ENCODE measurements around the gene MLPH.
A peak's percentile ranks its signal among the peaks of the same experiment; 100 is the strongest.
"Not testable (repeated sequence)": the region's sequence is repeated elsewhere in the genome, so short reads cannot be mapped to it uniquely, and the experiment has no call there.

MLPH gene

DNA sequence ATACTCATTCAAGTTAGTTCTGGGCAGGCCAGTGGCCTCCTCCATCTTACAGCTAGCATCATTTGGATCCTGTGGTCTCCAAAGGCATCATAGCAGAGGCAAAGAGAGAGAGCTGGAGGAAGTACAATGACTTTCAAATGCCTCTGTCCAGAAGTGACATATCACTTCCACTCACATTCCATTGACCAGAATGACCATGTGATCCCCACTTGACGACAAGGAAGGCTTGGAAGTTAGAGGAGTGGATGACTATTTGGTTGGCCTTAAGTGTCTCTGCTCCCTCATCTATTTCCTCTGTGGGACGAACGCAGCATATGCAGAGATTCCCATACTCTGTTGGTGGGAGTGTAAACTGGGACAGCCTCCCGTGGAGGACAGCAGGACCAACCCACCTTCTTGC is 27.8 kb upstream of the MLPH start:
- no peak for DNase-seq

DNA sequence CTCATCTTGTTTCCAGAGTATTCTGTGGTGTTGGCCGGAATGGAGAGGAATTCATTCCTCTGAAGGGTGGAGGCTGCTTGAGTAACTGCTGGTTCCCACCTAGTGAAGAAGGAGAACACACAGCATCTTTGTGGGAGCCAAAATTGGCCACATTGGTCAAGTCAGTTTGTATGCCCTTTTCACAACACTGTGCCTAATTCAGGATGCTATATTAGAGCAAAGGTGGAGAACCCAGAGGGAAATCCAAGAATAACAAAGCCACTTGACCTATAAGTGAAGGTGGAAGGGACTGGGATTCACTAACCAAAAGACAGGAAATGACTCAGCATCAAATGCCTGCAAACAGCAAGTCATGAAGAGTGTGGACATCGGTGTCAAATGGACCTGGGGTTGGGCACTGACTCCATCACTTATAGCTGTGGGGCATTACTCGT is 27.3 kb upstream of the MLPH start:
- no peak for DNase-seq

DNA sequence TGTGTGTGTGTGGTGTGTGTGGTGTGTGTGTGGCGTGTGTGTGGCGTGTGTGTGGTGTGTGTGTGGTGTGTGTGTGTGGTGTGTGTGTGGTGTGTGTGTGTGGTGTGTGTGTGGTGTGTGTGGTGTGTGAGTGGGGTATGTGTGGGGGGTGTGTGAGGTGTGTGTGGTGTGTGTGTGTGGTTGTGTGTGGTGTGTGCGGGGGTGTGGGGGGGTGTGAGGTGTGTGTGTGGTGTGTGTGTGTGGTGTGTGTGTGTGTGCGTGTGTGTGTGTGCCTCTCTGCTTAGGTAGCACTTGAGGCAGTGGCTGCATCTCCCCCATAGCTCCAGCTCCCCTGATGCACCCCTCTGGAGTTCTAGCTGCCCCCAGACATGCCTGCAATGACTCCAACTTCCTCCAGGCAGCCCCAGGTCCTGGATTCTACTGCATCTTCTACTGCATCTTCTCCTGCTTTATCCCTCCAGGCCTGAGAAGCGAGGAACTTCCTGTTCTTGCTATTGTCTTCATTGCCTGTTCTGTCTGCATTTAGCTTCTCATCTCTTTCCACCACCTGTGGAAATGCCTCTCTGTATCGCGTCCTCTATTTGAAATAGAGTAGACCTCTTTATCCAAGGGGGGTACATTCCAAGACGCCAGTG is 22.2 kb upstream of the MLPH start:
- DNase-seq, result no peak

DNA sequence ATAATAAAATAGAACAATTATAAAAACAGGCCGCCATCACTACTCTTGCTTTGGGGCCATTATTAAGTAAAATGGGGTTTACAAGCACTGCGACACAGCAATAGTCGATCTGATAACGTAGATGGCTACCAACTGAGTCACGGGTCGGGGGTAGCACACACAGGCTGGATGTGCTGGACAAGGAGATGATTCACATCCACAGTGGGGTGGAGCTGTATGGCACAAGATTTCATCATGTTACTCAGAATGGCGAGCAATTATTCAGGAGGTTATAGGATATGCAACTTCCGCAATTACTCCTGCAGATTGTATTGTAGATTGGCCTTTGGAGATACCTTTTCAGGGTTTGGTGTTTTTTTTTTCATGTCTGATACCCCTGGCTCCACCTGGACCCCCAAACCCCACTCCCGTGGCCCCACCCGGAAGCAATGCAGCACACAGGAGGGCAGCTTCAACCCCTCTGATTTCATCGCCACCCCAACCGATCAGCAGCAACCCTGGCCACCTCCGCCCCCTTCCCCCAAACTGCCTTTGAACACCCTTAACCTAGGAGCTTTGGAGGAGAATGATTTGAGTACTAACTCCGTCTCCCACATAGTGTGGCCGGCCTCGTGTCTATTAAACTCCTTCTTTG is 21.4 kb upstream of the MLPH start:
- no peak for DNase-seq

DNA sequence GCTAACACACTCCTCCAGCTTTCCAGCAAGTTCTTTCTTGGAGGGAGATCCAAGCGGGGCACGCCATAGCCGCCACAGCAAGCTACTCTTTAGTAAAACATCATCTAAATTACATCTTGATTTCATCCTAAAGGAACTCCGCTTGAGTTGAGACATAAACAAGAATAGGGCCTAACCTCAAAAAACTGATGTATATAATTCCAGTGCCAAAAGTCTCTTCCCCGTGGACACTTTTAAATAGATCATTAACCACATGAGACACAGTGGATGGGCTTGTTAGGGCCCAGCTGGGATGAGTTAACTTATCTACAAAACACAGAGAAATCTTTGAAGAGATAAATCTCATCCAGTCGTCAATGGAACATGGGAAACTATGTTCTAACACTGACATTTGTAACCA is 20.8 kb upstream of the MLPH start:
- no peak for DNase-seq

DNA sequence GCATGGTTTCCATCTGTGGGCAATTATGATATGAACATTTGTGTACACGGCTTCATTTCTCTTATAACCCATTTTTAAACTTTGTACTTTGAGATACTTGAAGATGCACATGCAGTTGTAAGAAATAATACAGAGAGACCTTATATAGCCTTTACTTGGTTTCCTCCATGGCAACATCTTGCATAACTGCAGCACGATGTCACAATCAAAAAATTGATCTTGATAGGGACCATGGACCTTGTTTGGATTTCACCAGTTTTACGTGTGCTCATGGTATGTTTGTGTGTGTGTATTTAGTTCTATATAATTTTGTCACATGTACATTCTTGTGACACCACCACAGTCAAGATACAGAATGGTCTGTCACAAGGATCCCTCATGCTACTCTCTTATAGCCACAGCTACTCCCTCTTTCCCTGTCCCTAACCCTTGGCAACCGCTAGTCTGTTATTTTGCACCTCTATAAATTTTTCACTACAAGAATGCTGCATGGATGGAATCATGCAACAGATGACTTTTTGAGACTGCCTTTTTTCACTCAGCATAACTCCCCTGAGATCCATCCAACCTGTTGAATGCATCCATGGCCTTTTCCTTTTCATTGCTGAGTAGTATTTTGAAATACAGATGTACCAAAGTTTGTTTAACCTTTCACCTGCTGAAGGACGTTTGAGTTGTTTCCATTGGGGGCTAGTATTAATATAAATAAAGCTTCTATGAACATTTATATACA is 19.4 kb upstream of the MLPH start:
- DNase-seq, result no peak

DNA sequence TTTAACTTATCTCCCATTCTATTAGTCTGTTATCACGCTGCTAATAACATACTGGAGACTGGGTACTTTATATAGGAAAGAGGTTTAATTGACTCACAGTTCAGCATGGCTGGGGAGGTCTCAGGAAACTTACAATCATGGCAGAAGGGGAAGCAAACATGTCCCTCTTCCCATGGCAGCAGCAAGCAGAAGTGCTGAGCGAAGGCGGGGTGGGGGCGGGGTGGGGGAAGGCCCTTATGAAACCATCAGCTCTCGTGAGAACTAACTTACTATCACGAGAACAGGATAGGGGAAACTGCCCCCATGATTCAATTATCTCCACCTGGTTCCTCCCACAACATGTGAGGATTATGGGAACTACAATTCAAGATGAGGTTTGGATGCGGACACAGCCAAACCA is 17.6 kb upstream of the MLPH start:
- not testable (repeated sequence) for DNase-seq

DNA sequence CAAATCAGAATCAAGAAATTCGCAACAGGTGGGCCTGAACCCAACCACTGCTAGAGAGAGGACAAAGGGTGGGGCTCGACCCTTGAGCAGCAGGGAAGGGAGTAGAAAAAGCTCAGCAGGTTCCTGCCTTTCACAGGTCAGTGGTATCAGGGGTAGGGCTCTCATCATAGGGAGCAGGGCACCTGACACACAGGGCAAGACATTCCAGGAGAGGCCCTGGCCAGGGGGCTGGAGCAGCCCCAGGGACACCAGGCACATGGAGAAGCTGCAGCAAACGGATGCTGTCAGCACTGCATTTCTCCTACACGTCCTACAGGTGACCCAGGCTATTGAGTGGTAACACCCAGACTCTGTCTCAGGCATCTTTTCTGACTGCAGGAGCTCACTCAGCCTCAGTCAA is 17.2 kb upstream of the MLPH start:
- no peak for DNase-seq

DNA sequence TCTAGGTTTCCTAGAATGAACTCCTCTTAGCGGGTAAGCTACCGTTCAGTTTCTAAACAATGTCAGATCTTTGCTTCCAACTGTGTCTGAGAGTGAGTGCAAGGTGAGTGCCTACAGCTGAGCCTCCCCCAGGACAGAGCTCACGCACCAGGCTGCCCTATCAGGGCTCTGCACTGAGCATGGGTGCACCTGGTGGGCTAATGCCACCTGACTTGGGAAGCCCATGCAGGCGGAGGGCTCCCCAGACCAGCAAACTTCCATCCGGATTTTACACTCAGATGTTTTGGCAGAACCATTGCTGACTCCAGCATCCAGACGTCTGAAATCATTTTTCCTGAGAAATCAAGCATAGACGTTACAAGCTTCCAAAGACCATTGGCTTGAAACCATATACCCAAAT is 16.1 kb upstream of the MLPH start:
- no peak for DNase-seq

DNA sequence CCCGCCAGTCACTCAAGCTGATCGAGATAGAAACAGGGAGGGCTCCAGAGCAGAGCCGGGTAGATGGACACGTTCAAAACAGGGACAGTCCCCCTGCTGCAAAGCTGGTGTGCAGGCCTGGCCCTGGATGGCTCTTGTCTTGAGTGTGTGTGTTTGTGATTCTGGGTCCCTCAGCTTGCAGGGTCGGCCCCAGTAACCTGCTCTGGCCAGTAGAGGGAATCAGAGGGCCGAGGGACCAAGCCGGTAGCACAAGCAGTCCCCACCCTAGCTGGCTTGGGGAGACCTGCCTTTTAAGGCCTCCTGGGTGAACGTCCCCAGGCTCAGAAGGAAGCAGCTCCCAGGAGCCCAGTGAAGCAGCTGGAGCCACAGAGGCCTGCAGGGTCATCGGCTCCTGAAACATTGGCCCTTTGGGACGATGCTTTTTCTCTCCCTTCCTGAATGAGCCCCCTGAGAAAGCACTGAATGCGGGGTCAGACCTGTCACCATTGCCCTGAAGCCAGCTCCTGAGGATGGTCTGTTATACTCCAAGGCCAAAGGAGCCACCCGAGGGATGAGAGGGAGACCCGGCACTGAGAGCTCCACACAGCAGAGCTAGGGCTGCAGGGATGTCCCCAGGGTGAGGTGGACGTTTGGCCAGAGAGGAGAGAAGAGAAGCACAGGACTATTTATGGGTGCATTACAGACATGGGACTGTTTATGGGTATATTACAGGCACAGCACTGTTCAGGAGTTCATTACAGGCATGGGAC is 15.4 kb upstream of the MLPH start:
- no peak for DNase-seq

DNA sequence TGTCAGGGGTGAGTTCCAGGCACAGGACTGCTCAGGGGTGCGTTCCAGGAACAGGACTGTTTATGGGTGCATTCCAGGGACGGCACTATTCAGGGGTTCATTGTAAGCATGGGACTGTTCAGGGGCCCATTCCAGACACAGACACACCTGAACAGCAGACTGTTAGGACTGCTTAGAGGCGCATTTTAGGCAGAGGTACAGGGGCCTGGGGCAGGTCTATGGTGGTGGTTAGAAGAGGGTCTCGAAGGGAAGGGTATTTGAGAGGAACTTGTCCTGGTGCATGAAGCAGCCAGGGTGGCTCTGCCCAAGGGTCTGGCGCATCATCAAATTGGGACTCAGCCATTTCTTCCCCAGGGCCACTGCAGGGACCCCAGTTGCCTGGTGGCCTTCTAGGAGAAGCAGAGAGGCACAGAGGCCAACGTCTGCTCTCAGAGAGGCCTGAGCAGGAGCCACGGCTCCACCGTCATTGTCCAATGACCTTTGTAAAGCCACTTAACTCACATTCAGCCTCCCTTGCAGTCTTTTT is 14.8 kb upstream of the MLPH start:
- DNase-seq, result no peak

DNA sequence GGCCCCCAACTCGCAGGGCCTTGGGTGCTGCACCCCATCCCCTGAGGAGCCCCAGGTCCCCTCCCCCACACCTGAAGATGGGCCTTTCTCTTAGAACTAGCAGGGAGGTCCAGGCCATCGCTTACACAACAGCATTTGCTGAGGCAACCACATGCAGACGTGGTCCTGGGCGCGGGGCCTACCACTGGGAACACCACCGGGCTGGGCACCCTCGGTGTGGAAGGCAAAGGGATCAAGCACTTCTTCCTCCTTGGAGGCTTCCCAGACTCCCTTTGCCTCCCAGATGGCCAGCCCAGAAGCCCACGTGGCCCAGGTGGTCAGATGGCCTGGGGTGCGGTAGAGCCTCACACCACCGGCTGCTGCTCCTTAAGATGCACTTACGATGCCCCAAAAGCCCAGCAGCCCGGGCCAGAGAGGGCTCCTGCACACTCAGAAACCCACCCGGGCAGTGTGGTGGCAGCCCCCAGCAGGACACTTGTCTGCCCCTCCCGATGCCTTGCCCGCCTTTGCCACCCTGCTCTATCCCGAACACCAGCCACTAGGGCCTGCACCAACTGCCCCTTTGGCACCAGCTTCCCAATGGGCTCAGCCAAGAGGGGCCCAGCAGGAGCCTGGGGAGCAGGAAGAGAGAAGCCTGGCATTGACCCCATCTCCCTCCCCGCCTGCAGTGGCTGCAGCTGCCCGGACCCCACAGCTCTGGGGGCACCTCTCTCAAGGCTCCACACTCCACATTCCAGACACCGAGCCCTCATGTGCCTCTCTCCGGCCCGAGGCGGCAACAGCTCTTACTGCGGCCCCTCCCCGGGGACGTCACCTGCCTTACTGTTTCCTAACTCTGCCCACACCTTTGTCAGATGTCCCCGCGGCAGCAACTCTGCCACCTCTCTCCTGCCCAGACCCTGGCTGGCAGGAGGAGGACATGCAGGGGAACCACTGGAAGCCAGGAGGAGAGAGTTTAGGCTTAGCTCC is 13.9 kb upstream of the MLPH start:
- no peak for DNase-seq

DNA sequence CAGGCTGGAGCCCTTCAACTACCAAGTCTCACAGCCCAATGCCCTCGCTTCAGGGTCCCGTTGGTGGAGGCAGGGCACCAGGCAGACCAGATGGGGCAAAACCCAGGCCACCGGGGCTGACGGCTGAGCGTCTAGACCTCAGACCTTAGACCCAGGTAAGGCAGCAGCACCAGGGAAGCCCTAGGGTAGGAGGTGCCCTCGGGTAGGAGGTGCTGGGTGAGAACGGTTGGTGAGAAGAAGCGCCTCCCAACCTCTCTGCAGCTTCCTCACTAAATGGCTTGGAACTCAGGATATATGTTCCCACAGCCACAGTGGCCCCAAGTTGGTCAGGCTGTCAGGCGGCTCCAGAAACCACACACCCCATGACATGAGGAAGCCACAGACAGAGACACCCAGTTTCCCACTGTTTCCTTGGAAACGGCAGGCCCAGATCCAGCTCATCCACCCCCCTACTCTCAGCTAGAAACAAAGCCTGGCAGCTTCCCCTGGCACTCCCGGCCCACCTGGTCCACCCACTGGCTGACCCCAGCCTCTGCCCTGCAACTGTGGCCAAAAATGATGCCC is 13.1 kb upstream of the MLPH start:
- DNase-seq, result no peak

DNA sequence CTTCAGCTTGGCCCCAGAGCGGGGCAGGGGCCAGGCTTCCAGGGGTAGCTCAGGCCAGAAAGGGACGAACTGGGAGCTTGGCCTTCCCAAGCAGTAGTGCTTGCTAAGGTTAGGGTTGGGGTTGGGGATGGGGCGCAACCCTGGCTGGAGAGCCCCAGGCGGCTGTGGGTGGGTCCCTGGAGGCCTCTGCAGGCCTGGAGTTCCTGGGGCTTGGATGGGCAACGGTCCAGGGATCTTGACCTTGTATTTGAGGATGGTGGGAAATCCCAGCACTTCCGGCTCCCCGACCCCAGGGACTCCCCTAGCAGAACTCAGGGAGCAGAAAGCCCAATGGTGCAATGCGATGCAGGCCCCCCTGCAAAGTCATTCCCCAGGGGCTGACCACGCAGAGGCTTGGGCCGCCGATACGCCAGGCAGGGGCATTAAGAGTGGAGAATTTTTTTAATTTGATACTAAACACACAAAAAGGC is 12.6 kb upstream of the MLPH start:
- DNase-seq, result no peak

DNA sequence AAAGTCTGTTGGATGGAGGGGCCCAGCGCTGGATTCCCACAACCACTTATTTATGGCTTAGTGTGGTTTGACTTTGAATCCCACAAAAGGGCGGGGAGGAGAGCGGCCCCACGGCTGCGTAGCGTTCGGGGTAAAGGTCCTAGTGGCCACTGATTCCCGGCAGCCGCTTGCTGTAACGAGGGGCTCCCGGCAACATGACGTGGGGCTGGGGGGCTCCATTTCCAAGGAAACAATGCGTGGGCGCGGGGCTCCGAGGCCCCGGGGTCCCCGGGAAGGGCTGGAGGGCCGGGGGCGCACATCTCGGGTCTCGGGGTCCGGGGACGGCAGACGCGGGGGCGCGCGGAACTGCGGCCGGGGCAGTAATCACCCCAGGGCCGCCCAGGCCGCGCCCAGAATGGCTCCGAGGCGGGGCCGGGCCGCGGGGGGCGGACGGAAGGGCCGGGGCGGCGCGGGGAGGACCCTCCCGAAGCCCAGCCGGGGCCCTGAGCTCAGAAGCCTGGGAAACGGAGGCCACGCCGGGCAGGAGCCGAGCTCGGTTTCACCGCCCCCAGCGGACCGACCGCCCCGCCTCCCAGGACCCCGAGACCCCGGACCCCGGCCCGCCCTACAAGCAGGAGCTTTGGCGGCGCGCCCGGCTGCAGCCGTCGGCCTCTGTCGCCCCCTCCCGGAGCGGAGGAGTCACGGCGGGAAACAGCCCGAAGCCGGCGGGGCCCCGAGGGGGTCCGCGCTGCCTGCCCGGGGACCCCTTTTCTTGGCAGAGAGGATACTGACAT is 11.9 kb upstream of the MLPH start:
- peak; percentile 59 for DNase-seq

DNA sequence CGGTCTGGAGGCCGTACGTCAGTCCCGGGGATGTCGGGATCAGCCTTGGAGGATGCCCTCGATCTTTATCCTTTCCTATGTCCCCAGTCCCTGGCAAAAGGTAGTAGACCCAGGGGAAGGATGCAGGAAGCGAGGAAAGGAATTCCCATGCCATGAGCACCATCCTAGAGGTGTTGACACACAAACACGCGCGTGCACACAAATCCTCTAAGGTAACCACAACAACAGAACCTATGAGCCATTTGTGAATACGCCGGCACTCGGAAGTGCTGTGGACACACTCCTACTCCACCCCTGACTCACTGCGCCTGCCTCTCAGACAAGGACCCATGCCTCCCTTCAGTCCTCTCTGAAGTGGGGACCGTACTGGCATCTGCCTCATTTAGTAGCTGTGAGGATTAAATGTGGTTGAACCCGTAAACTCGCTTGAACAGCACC is 11.3 kb upstream of the MLPH start:
- no peak for DNase-seq

DNA sequence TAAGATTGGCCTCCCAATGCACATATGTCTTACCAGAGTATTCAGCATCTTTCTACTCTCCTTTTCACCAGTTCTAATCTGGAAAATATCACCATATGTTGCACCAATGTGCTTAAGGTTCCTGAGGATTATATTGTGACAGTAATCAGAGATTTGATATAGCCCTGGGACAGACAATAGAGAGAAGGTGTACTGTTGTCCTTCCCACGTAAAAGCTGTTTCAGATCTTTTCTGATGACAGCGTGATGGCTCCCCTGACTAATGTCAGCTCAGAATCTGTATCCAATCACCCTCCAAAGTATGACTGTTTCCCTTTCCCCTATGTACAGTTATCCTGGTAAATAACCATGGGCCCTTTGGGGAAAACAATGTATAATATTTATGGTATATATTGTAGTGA is 9.0 kb upstream of the MLPH start:
- no peak for DNase-seq

DNA sequence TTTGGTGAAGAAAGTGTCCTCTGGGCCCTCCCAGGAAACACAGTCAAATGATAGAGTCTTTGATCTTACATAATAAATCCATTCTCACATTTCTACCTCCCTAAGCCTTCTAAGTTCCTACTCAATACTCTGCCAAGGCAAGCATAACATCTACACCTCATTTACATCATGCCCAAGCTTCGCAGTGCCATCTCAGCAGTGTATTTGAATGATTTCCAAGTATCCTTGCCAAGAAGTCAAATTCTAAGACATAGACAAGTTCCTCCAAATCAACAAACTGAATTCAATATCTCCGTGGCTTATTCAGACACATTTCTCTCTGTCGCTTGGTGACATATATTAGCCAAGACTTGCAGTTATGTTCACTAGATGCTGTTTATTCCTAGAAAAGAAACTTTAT is 8.1 kb upstream of the MLPH start:
- no peak for DNase-seq

DNA sequence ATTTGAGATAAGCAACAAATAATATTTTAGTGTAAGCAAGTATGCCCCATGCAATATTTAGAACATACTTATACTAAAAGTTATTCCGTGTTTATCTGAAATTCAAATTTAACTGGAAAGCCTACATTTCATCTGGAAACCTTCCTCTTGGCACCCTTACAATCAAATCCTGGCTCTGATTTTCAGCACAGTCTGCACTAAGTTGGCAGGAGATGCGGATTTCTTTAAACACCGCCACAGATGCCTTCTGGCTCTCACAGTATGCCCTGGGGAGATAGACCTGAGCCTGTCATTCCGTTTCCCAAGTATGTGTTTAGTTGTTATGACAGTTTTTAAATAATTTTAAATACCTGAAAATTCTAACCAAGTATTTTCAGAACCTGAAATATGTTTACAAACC is 7.3 kb upstream of the MLPH start:
- DNase-seq, result no peak

DNA sequence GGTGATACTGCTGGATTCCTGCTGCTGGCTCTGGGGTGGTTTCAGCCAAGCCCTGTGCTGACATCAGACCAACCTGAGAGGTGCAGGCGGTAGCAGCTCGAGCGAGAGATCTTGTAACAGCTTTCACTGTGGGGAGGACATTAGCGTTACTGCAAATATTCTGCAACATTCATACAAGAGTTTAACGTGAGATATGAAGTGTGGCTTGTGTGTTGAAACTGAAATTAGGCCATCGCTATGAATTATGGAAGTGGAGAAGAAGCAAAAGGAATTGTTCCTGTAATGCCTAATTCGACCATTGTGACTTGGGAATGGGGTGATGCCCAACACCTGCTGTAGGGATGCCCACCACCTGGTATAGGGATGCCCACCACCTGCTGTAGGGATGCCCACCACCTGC is 6.5 kb upstream of the MLPH start:
- DNase-seq, result no peak
